Ureter (tissue), 1 donor: ENCODE results near the gene CCDC88C. TPM values are rescaled to one million over a fixed set of nuclear protein-coding genes. Genes with fewer than 3 reads are reported as not detected.
"Not testable (repeated sequence)": the region's sequence is repeated elsewhere in the genome, so short reads cannot be mapped to it uniquely, and the experiment has no call there.

Experiments used
- DNase-seq: peaks from one replicate; pipeline ENCODE4 v3.0.0-alpha.2; 2020; ENCODE audit warnings: low spot score
- total RNA-seq: library from RNA; stranded (reverse); gene quantifications from one replicate; pipeline ENCODE4 v1.2.4, GENCODE V29; 2023
- donor health status: DM: yes; HTN: yes; CAD: no.

The CCDC88C gene
- total RNA-seq, 1 donor from 2014 or later = 49.0 TPM

DNA sequence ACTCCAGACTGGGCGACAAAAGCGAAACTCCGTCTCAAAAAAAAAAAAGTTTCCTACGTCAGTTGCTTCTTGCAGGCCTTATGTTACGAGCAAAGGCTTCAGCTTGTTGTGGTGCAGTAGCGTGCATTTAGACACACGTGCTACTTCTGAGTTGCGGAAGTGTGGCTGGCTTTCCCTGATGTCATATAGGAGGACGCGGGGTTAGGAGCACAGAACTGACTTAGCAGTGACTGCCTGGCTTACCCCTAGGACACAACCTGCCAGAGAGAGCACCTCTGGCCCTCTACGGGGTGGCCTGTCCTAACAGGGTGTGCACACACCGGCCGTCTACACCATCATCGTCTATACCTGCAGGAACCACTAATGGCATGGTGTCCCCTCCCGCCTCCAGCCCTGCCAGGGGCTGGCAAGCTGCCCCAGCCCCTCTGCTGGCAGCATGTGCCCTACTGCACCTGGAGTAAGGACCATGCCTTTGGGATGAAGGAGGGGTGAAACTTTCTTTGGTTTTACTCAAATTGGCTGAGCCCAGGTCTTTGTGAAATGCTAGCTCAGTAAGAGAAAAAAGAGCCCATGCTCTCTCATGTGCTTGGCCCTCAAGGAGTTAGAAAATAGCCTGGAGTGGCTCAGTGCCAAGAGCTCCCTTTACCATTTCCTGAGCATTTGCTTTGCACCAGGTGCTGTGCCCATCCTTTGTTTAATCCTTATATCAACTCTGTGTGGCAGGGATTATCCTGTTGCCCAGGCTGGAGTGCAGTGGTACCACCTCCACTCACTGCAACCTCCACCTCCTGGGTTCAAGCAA is 171.4 kb downstream of the CCDC88C start:
- no peak for DNase-seq

DNA sequence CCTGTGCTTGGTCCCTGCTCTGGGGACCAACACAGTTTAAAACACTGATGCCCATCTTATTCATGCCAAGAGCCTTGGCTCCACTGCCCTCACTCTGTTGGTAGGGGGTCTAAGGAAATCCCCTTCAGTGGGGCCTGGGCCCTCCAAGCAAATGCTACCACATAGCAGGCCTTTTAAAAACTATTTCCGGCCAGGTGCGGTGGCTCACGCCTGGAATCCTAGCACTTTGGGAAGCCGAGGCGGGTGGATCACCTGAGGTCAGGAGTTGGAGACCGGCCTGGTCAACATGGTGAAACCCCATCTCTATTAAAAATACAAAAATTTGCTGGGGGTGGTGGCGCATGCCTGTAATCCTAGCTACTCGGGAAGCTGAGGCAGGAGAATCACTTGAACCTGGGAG is 172.0 kb downstream of the CCDC88C start:
- DNase-seq = not testable (repeated sequence)

DNA sequence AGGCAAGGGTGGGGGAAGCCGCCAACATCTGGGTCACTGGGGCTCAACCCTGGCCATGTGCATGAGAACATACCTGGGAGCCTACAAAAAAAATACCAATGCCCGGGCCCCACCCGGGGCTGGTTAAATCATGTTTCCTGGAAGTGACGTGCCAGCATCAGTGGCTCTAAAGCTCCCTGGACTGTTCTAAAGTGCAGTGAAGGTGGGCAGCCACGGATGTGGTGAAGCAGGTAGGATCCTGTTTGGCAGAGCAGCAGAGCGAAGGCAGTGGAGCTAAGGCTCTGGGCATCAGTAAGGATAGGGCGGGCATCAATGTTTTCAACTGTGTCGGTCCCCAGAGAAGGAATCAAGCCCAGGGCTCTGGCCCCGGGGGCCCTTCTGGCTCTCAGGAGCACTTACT is 172.6 kb downstream of the CCDC88C start:
- DNase-seq = no peak

DNA sequence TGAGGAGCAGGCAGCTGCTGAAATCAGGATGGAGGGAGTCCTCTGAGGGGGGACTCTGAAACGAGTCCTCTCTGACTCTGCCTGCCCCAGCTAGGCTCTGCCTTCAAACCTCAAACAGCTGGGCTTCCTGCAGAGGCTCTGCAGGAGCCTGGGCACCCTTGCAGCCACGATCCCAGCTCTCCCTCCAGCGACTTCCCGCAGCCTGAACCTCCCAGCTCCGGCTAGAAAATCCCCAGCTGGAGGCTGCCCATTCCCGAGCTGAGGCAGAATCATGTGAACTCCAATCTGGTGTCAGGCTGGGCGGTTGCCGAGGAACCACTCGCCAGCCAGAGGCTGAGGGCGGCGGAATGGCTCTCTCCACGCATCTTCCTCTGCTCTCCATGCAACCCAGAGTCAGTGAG is 173.1 kb downstream of the CCDC88C start, which contains the start of gene GPR68:
Gene GPR68 (minus strand): TSS at position 204 of the 401 bp plus-strand sequence. CDS start 9,654 bp downstream, outside the sequence.
- no peak for DNase-seq

DNA sequence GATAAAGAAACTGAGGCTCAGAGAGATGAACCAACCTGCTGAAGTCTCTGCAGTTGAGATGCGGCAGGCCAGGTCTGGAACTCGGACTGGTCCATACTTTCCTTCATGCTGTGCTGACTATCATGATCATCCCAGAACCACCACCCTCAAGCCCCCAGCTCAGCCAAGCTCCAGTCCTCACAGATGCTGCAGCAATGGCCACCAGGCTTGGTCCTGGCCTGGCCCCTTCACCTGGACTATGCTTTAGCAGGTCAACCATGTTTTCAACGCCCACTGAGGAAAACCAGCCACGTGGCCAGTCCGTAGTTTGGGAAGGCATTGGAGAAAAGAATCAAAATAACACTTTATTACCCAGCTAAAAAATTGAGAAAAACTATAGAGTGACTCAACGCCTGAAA is 174.5 kb downstream of the CCDC88C start:
- DNase-seq = no peak

DNA sequence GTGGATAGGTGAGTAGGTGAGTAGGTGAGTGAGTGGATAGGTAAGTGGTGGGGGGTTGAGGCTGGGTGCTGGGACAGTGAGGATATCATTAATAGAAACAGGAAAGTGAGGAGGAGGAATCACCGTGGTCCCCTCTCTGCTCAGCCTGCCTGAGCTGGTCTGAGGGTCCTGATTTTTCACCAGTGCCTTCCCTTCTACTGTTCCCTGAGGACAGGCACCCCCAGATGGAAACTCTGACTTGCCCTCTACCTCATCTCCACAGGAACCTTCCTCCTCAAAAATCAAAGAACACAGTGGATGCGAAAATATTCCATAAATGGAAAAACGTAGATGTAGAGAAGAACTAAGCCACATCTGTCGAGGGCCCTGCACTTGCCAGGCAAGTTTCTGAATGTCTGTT is 175.0 kb downstream of the CCDC88C start:
- no peak for DNase-seq

DNA sequence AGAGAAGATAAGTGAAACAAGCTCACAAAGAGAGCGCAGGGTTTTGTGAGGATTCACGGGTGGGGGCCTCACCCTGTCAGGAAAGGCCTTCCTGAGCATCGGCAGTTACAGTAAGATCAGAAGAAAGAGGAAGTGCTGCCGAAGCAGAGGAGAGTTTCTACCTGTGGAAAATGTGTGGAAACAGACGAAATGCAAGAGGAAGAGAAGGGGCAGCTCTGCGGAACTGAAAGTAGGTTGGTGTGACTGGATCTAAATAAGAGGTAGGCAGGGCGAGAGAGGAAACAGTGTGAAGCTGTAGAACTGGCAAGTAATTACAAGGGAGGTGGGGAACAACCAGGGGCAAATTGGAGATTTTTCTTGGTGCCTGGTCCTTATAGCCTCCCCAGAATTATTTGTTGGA is 175.8 kb downstream of the CCDC88C start:
- DNase-seq = no peak

DNA sequence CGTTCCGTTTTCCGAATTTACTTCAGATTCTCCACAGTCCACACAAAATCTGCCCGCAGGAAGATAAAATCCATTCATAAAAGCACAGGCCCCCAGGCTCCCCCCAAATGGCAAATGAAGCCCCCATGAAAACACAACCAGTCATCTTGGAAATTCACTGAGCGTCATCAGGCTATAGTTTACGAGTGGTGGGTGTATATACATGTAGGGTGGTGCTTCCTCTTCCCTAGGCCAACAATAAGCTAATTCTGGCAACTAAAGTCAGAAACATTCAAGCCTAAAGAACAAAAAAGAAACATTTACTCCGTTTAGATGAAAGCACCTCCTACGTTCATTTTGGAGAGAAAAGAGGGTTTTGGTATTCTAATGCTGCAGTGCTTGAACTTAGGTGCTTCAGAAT is 179.0 kb downstream of the CCDC88C start:
- no peak for DNase-seq

DNA sequence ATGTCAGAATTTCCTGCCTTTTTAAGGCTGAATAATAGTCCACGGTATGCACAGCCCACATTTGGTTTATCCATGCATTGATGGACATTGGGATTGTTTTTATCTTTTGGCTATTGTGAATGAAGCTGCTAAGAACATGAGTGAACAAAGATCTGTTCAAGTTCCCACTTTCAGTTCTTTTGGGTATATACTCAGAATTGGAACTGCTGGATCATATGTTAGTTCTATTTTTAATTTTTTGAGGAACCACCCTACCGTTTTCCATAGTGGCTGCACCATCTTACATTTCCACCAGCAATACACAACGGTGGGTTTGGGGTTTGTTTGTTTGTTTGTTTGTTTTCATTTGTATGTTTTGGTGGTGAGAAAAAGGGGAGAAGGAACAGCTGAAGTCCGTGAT is 179.5 kb downstream of the CCDC88C start:
- DNase-seq = no peak

DNA sequence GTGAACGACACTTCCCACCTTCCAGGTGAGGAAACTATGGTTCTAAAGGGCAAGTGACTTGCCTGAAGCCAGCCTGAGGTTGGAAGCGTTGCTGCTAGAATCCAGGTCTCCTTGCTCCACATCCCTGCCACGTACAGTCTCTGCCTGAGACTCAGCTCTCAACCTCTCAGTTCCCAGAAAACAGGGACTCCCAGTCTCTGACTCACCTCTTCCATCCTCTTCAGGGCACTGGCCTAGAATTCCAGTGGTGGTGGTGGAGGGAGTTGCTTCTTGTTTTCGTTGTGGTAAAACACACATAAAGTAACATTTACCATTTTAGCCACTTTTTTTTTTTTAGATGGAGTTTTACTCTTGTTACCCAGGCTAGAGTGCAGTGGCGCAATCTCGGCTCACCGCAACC is 180.4 kb downstream of the CCDC88C start:
- DNase-seq = no peak

DNA sequence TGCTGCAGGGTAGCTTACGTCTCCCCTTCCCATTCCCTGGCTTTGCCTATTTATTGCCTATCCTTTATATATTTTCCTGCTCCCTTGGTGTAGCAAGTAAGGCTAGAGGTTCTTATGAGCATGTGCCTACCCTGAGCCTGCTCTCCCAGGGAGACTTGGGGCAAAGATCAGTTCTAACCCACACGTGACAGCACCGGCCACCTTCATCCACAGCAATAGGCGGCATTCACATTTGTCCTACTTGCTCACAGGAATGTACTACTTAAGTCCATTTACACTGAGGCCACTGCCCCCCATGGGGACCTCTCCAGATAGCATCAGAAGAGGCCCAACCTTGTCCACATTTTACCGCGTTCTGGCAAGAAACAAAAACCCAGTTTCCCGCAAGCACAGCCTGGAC is 181.8 kb downstream of the CCDC88C start:
- no peak for DNase-seq

DNA sequence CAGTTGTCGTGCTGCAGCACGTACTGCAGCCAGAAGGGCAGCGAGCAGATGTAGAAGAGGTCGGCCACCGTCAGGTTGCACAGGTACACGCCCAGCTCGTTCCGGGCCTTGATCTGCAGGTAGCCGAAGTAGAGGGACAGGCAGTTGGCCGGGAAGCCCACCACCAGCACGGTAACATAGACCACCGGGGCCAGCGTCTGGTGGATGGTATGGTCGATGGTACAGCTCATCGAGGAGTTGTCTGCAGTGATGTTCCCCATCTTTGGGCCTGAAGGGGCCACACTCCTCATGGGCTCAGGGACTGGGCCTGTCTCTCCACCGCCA is 182.9 kb downstream of the CCDC88C start:
- no peak for DNase-seq

DNA sequence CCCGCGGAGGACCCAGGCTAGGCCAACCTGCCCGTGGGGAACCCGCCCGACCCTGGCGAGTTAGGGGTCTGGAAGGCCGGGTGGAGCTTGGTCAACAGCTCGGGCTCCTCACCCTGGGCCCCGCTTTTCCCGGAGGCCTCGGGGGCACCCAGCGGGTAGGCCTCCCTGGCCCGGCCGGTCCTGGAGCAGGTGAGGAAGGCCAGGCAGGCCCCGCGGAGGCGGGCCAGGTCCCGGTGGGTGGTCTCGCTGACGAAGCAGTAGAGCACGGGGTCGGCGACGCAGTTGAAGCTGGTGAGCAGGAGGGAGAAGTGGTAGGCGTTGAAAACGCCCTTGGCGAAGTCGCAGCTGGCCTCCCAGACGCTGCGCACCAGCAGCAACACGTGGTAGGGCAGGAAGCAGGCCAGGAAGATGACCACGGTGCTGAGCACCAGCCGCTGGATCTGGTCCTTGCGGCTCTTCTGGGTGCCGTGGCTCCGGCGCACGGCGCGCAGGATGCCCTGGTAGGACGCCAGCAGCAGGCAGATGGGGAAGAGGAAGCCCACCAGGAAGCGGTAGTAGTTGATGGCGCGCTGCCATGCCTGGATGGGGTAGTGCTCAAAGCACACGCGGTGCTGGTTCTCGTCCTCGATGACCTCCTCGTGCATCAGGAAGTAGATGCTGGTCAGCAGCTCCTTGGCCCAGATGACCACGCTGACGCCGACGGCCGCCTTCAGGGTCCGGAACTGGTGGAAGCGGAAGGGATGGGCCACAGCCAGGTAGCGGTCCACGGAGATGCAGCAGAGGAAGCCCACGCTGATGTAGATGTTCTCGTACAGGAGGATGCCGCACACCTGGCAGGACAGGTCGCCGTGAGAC is 183.5 kb downstream of the CCDC88C start:
- DNase-seq = no peak

DNA sequence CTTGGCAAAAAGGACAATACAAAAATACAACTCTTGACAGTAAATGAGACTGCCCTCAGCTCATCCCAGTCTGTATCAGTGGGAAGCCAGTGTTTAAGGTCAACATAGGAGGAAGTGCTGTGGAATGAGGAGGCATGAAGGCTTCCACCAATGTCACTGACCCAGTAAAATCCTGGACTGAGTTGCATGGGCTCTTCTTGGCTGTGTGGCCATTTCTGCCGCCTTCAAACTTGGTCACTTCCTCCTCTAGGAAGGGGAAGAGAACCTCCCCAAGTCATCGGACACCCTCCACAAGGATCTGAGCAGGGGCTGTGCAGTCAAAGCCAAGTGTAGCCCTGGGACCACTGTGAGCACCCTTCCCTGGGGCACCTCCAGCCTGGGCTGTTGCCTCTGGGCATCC is 185.0 kb downstream of the CCDC88C start:
- DNase-seq = no peak

DNA sequence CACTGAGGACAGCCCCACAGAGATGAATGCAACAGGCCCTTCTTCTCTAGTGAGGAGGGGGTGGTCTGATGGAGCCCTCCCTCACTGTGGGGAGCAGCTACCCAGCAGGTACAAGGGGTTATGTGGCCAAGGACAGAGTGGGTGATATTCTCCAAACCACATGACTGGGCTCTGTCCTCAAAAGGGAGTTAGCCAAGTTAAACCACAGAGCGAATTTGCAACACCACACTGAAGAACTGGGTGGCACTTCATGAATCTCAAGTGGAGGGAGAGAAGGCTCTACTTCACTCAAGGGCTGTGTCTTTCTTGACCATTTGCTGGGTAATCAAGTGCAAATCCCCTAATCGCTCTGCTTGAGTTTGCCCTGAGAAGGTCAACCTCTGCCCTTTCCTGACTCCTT is 185.6 kb downstream of the CCDC88C start:
- no peak for DNase-seq

DNA sequence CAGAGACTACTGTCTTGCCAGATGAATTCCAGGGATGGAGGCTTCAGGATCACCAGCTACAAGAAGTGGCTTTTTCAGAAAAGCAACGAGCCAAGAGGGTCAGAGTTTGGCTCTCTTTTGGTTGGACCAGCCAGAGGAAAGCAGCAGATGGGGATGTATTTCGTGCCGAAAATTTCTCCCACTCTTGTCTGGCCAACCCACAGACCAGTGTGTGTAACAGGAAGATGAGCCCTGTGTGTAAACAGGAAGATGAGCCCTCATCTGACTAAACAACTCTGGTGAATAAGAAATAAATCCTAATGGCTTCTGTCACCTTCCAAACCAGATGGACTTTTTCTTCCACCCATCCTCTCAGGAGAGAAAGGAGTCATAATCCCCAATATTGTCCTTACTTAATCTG is 186.2 kb downstream of the CCDC88C start:
- DNase-seq = no peak

DNA sequence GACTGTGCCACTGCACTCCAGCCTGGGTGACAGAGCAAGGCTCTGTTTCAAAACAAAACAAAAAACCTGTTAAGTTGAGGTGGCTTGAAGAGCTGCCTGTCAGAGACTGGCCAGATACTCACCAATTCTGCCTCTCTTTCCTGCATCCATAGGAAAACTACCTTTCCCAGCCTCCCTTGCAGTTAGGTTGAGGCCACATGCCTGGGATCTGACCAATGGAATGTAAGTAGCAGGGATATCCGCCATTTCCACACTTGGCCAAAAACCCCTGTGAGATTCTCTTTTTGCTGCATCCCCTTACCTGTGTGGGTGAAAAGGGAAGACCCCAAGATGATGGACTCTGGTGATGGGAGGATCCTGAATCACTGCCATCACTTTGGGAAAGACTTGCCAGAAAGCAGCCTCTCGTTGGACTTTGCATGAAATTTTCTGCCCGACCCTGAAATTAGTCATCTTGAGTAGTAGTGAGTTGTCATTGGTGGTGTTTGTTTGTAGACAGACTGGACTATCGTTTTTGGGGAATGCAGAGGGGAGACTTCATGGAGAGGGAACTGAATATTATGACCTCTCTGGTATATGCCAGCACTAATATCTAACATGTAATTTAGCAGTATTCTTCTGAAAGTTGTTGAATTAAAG is 187.1 kb downstream of the CCDC88C start:
- no peak for DNase-seq

DNA sequence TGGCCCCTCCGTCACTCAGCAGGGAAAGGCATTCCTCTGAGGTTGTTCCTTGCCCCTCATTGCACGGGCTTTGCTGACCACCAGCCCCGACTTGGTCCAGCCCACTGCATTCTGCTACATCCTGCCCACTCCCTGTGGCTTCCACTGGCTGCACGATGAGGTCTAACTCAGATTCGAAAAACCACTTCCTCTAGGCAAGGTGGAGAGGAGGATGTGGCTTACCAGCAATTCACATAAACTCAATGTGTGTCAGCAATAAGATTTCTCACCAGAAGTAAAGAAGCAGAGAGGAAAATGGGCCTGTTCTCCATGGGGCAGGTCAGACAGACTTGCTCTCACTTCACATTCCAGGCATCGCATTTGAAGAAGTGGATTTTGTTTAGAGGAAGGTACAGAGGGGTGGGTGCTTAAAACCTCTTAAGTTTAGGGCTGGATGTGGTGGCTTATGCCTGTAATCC is 187.8 kb downstream of the CCDC88C start:
- DNase-seq = no peak

DNA sequence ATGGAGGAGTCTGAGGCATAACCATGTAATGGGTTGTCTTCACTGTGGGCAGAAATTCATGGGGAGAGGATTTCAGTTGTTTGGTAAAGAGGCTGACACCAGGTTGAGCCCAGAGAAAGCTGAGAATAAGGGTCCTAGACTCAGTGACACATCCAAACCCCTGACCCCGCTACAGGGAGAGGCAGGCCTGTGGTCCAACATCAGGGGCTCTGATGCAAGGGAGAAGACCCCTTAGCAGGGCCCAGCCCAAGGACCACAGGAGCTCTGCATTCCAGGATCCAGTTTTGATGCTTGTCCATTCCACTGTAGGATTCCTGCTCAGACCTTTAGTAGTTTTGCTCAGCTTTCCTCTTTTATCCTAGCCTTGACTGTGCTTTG is 188.6 kb downstream of the CCDC88C start:
- DNase-seq = no peak

DNA sequence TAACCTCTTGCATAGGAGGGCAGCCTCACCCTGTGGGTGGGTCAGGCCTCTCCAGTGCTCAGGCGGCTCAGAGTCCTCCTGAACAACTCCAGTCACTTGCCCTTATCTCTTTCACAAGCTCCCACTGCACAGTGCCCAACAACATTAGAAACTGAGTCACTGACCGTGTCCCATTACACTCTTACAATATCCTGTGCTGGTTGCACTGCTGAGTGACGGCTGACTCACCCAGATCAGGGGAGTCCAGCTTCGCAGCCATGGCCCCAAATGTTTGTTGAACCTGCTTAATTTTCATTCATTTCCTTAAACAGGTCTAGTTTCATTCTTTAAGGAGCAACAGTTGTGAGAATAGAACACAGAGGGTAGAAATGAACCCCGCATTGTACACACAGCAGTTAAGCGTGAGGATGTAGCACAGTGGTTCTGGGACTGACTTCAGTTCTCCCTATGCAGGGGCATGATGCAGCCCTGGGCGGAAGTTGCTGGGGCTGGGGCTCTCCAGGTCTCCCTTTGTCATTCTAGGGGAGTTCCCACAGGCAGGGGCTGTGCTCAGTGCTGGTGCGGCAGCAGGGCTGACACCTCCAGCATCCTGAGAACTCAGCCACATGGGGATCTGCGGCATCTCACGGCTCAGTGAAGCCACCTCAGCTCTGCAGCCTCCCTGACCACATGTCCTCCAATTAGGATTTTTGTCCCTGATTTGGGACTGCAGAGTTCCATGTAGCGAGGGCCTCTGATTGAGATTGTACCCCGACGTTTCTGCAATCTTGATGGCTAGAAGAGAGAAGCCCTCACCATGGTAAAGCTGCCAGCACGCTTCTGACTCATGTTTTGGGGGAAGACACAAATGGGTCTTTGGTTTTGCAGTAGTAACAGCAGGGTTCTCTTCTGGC is 189.3 kb downstream of the CCDC88C start:
- no peak for DNase-seq

DNA sequence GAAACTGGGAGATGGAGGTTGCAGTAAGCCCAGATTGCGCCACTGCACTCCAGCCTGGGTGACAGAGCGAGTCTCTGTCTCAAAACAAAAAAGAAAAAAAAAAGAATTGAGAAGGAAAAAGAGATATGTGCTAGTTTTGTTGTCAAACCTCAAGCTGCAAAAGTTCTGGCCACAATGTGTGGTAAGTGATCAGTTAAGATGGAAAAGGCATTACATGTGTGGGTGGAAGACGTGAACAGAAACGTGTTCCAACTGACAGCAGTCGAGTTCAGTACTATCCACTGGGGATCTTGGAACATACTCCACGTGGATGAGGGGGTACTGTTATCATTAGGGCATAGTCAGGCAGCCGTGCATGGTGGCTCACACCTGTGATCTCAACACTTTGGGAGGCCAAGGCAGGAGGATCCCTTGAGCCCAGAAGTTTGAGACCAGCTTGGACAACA is 190.4 kb downstream of the CCDC88C start:
- DNase-seq = no peak
